ENCODE data around the gene FAM174C.

FAM174C gene

GRCh38 chr19:1261798-1262622 is 13.3 kb upstream of the FAM174C start:
- peak; percentile 51 for DNase-seq
- no peak for ATAC-seq

DNA sequence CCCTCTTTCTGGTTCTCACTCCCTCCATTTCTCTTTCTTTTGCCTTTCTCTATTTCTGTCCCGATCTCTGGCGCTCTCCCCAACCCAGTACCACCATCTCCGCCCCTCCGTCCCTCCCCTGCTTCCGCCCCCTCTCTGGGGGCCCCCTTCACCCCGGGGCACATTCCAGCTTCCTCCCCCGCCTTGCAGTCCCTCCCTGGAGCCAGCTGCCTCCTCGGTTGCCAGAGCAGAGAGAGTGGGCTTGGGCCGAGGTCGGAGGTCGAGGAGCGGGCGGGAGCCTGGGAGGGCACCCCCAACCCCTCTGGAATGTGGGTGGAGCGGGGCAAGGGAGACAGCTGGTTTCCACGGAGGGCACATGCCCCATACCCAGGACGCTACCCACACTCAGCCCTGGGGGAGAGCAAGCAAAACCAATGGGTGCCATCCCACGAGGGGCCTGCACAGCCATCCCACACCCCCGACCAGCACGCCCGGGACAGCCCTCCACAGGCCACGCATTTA is 12.7 kb upstream of the FAM174C start:
- no peak for DNase-seq
- ATAC-seq, result no peak

DNA sequence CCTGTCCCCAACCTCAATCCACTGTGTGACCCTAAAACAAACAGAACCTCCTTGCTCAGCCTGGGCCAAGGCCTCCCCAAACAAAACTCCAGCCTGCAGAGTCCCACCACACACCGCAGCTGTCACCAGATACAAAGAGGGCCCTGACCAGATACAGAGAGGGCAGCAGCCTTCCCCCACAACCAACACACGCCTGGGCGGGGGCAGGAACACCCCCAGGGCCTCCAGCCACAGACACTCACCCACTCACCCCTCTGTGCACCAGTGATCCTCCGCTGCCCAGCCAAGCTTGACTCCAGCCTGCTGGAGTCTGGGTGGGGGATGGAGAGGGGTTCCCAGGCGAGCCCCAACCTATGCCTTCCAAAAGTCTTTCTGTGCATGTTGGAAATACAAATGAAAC is 12.1 kb upstream of the FAM174C start:
- no peak for ATAC-seq

DNA sequence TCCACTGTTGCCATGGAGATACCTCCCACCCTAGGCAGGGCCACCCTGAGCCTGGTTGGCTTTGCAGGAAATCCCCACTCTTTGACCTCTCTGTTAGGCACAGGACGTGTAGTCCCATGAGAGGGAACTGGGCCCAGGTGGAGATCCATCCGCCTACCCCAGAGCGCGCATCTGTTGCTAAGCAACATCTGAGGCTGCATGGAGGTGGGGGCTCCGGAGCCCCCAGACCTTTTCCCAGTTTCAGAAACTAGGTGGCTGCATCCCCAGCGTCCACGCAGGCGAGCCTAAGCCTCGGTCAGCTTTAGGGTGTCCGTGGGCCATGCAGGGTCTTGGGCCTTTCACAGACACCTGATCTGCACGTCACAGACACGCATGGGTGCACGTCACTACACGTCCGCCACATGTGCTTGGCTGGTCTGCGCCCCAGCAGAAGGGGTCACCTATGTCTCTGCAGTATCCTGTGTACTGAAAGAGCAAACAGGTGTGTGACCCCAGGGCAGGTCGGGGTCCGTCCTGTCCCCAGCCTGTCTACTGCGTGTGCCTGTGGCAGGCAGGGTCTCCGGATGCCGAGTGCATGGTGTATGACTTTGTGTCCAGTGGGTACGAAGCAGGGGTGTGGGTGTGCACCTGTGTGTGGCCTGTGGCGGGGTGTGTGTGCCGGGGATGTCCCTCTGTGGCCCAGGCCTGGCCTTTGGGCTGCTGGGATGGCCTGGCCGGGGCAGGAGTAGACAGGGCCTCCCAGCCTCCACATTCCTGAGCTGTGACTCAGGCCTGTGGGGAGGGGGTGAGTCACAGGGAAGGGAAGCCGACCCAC is 10.3 kb upstream of the FAM174C start:
- ATAC-seq, result no peak
- no peak for DNase-seq

More for the DNA sequence above, 12.1 kb upstream of the FAM174C start:
- DNase-seq, result no peak

DNA sequence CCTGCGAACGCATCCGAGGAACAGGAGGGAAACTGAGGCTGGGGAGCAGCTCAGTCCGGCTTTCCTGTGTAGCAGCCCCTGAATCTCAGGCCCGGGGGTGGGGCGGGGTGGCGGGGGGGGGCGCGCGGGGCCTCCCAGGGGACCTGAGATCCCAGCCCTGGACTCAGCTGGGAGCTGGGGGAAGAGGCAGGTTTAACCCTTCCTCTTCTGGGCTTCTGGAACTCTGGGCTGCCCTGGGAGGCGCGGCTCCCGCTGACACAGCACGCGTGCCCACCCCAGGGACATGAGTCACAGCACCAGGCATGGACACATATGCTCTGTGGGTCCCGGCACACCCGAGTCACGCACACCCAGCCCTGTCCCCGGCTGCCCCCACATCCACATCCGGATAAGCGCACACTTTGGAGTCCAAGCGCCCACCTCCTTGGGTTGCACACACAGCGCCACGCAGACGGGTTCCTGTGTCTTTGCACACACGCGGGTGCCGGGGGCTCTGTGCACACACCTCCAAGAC is 9.7 kb upstream of the FAM174C start:
- ATAC-seq (peak; percentile 7), DNase-seq (peak; percentile 65)

- DNase-seq (peak; percentile 93), ATAC-seq (peak; percentile 34)
Measured at GRCh38 chr19:1266129-1266915, 9.0 kb upstream of the FAM174C start.

GRCh38 chr19:1266916-1267476 is 8.3 kb upstream of the FAM174C start:
- ATAC-seq (no peak), DNase-seq (peak; percentile 84)

GRCh38 chr19:1267477-1268225 is 7.7 kb upstream of the FAM174C start:
- ATAC-seq, result no peak
- DNase-seq, result no peak

- no peak for DNase-seq
- ATAC-seq, result no peak
Measured at GRCh38 chr19:1268226-1269064, 6.9 kb upstream of the FAM174C start.

DNA sequence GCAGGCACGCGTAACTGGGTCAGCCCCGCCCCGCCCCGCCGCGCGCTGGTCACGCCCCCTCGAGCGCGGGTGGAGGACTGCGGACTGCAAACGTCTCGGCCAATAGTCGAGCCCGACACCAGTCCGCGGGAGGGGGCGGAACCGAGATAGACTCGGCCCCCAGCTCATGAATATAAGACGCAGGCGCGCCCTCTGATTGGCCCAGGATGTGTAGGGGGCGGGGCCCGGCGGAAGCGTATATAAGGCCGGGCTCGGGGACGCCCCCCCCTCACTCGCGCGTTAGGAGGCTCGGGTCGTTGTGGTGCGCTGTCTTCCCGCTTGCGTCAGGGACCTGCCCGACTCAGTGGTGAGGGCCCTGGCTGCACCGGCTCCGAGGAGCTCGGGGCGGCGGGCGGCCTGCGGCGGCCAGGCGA is 6.3 kb upstream of the FAM174C start, which contains the start of gene CIRBP:
Gene CIRBP (plus strand): TSS at position 268 of the 413 bp plus-strand sequence. CDS start 1,602 bp downstream, outside the sequence.
- peak; percentile 79 for ATAC-seq
- peak; percentile 100 for DNase-seq

GRCh38 chr19:1269478-1270212 is 5.7 kb upstream of the FAM174C start:
- peak; percentile 90 for DNase-seq

GRCh38 chr19:1270213-1270853 is 5.0 kb upstream of the FAM174C start:
- ATAC-seq (no peak), DNase-seq (peak; percentile 39)

More at GRCh38 chr19:1269478-1270212, 5.7 kb upstream of the FAM174C start:
- peak; percentile 11 for ATAC-seq

DNA sequence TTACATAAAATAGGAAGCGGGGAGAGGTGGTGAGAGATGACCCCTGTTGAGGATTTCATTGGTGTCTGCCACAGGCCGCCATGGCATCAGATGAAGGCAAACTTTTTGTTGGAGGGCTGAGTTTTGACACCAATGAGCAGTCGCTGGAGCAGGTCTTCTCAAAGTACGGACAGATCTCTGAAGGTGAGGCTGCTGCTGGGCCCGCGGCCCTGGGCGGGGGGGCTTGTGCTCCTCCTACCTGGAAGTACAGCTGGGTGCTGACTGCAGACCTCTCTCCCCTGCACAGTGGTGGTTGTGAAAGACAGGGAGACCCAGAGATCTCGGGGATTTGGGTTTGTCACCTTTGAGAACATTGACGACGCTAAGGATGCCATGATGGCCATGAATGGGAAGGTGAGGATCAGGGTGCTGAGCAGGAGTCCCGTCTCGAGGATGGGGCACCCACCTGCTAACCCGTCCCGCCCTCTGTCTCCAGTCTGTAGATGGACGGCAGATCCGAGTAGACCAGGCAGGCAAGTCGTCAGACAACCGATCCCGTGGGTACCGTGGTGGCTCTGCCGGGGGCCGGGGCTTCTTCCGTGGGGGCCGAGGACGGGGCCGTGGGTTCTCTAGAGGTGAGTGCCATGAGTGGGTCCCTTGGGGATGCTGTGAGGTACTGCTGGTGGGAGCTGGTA is 4.3 kb upstream of the FAM174C start:
- ATAC-seq, result no peak
- DNase-seq, result peak; percentile 27

DNA sequence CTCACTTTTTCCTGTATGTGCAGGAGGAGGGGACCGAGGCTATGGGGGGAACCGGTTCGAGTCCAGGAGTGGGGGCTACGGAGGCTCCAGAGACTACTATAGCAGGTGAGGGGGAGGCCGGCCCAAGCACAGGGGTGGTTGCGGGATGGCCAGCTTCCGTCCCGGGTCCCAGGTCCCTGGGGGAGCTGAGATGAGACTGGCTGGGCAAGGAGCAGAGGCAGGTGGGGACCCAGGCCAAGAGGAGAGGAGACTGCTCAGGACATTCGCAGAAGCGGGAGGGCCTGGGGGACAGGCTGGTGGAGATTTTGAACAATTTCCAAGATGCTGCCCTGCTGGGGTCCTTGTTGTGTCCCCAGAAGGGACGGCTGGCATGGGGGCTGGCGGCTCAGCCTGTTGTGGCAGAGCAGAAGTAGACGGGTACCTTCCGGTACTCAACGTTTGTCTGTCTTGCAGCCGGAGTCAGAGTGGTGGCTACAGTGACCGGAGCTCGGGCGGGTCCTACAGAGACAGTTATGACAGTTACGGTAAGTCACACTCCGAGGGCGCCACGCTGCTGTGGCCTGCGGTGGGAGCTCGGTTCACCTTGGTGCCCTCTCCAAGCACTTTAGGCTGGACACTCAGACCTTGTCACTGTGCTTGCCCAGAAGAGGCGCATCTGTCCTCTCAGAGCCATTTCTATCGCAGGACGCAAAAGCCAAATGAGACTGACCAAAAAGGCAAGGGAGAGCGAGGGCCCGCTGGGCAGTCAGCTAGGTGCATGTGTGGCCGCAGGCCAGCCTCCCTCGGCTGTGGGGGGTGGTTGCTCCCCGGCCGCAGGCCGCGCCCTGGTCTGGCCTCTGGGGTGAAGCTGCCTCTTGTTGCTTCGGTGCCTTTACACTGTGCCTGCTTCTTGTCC is 3.6 kb upstream of the FAM174C start:
- DNase-seq (peak; percentile 12), ATAC-seq (no peak)

- DNase-seq, result no peak
- no peak for ATAC-seq
Measured at GRCh38 chr19:1272423-1273262, 2.7 kb upstream of the FAM174C start.
